HG02885 (cell line): ENCODE data around the gene RIC8B.

Experiments used
- ATAC-seq: cut with Tn5 transposase; IDR thresholded peaks from one replicate; pipeline ENCODE4 v1.9.1; 2021; ENCODE audit warnings: mild to moderate bottlenecking; ENCODE audit not compliant: unreplicated experiment, poor library complexity

RIC8B gene

DNA sequence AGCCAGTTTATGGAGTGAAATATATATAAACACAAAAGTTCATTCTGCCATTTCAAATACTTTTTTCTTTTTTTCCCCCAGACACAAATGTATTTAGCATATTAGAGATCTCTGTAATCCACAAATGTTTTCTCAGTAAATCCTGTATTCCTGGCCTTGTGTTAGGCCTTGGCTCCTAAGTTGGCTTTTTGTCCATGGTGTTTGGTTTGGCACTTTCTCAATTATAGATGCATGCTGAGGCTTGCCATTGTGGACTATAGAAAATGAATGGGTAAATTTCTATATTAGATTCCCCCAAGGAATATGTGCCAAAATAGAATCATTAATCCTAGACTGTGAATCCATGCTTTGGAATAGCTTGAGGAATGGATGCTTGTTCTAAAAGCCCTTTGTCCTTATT is 17.0 kb downstream of the RIC8B start:
- no peak for ATAC-seq

DNA sequence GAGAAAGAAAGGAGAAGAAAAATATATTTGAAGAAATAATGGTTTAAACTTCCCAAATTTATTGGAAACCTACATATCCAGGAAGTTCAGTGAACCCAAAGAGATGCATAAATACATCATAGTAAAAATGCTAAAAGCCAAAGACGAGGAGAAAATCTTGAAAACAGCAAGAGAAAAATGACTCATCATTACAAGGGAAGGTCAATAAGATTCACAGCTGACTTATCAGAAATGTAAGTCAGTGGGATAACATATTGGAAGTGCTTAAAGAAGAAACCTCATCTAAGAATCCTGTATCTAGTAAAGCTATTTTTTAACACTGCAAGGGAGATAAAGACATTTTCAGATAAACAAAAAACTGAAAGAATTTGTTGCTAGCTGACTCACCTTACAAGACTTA is 19.9 kb downstream of the RIC8B start:
- no peak for ATAC-seq

DNA sequence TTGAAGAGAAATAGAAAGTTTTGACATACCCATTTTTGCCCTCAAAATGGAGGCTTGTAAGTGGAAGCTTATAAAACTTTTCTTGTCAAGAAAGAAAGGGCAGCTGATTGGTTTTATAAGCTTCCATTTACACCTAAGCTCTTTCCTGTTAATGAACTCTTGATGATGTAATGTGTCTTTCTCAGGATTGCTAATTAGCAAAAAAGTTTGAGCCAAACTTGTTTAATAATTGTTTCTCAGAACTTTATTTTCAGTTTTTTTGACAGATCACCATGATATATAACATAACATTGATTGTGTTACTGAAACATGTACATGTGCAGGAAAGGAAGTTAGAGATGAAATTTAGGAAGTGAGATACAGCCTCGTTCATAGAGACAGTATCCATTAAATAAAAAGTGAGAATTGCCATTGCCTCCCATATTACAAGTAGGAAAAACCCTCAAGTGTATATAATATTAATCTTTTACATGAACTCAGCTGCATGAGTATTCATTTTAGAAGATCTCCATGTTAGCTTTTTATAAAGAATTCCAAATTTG is 26.8 kb downstream of the RIC8B start:
- no peak for ATAC-seq

DNA sequence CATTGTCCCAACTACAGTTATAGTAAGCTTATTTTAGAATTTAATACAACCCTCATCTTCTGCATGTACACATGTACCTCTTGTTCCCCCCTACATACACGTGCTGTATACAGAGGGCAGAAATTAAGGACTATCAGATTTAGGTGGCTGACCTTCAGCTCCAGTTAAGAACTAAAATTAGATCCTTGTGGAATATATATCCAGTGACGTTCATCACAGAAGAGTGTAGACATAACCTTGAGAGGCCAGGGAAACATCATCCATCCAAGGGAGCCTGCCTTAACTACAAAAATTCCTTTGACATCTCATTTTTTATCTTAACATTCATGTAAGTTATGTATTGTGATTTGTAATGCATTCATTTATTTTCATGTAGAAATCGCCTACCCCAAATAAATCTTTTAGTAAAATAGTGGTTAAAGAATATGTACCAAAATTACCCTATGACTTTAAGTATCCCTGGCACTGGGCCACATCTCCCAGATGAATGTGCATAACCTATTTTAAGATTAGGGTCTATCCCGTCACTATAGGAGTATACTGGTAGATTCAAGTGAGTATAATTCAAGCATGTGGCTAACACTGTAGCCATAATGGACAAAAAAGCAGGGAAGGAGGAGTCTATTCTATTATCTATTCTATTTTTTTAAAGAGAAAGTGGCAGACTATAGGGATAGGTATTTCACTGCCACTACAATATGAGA is 27.5 kb downstream of the RIC8B start:
- ATAC-seq, result no peak

DNA sequence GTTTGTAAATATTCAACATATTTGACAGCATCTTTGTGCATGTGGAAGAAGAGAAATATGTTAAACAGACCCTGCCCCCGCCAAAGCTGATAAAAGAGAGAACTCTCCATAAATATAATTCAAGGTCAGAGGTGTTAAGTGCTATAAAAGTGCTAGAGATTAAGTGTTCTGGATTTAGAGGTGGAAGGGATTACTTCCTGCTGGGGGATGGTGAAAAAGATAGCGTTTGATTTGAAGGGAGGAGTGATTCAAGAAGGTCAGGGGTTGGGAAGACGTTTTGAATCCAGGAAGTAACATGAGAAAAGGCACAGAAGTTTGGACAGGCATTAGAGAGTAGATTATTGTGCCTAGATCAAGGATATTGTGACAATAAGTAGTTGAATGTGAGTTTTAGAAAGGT is 30.2 kb downstream of the RIC8B start:
- ATAC-seq, result no peak

DNA sequence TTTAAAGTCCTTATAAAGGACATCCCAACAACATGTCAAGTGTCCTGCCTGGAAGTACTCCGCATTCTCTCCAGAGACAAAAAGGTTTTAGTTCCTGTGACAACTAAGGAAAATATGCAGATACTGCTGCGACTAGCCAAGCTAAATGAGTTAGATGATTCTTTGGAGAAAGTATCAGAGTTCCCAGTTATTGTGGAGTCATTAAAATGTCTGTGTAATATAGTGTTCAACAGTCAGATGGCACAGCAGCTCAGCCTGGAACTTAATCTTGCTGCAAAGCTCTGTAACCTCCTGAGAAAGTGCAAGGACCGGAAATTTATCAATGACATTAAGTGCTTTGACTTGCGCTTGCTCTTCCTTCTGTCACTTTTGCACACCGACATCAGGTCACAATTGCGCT is 40.2 kb downstream of the RIC8B start:
- no peak for ATAC-seq

DNA sequence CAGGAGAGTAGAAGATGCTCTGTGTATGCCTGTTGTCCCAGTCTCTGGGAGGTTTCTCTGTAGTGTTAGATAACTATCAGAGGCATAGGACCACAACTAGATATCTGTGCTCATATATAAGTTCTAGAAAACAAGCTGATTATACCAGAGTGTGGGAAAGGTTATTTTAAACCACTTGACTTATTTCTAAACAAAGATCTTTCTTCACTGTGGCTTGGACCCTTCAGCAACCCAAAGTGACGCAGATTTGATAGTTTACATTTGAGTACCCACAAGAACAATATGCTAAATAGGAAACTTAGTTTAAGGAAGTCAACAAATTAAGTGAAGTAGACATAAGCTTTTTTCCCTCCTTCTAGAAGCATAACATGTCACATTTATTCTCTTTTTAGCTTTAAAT is 41.3 kb downstream of the RIC8B start:
- ATAC-seq, result no peak

DNA sequence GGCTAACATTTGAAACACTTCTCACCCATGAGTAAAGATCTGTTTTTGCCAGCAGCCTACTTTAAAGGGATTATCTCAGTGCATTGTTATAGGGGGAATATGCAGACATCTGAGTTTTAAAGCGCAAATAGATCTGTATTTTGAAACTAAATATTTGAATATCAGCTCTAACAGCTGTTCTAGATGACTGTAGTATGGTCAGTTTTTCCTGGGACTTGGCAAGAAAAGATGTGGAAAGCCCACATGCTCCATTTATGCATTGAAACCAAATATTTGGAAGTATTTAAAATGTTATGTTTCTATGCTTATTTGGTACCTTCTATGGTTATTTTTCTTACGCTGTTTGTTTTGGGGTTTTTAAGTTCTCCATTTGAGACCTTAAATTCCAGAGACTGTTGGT is 41.7 kb downstream of the RIC8B start:
- no peak for ATAC-seq

DNA sequence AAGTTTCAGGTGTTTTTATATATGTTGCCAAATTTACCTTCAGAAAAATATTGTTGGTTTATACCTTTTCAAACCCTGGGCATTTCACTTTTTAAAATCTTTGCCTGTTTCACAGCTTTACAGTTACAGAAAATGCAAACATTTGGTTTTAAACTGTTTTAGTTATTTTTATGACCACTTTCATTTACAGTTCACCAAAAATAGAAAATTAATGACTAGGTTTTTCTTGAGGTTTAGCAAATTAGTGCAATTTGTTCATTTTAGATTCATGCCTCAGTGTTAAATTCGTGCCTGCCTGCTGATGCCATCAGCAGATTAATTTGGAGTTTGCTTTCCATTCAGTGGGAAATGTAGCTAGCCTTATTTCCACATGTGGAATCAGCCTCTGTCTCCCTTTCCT is 45.5 kb downstream of the RIC8B start:
- ATAC-seq, result no peak

DNA sequence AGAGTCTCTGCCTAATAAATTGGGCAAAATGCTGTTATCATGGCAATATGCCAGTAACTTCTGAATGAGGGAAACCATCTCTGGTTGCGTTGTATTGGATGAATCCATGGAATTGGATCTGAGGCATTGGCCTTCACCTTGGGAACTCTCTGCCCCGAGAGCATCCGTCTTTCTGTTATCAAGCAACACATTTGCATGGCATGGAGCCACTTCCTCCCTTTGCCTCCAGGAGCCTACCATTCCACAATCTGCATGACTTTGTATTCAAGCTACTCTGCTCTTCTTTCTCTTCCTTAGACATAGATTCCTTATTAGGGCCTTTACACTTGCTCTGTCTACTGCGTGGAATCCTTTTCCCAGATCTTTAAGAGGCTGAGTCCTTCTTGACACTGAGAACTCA is 57.2 kb downstream of the RIC8B start:
- no peak for ATAC-seq

DNA sequence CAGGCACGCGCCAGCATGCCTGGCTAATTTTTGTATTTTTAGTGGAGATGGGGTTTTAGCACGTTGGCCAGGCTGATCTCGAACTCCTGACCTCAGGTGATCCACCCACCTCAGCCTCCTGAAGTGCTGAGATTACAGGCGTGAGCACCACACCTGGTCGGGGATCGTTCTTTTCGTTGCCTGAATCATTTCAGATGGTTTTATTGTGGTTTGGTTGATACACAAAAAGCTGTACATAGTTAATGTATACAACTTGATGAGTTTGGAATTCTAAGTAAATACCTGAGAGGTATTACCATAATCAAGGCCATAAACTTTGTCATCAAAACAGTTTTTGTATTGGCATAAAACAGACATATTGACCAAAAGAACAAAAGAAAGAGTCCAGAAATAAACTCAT is 63.3 kb downstream of the RIC8B start:
- ATAC-seq, result no peak

DNA sequence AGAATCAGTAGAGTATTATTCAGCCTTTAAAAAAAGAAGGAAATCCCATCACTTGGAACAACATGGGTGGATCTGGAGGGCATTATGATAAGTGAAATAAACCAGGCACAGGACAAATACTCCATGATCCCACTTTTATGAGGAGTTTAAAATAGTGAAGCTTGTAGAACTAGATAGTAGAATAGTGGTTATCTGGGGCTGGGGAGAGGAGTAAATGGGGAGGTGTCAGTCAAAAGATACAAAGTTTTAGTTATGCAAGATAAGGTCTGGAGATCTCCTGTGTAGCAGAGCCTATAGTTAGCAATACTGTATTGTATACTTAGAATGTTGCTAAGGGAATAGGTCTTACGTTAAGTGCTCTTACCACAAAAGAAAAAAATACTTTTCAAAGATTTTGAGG is 64.9 kb downstream of the RIC8B start:
- no peak for ATAC-seq

DNA sequence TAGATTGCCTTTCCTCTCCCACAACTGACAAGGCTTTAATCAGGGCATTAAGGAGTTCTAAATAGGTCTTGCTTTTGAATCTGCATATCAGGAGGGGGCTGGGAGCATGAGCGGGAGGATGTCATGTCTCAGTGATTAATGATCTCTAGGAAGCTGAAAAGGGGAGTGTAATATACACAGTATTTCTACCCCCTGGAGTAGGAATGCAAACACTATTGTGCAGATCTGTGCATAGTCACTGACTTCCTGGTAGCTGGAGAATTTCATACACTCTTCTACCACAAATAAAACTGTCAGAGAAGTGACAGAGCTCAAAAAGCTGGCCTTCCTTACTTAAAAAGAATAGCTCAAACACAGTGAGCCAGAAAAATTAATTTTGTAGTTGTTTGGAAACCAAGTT is 65.8 kb downstream of the RIC8B start:
- no peak for ATAC-seq

DNA sequence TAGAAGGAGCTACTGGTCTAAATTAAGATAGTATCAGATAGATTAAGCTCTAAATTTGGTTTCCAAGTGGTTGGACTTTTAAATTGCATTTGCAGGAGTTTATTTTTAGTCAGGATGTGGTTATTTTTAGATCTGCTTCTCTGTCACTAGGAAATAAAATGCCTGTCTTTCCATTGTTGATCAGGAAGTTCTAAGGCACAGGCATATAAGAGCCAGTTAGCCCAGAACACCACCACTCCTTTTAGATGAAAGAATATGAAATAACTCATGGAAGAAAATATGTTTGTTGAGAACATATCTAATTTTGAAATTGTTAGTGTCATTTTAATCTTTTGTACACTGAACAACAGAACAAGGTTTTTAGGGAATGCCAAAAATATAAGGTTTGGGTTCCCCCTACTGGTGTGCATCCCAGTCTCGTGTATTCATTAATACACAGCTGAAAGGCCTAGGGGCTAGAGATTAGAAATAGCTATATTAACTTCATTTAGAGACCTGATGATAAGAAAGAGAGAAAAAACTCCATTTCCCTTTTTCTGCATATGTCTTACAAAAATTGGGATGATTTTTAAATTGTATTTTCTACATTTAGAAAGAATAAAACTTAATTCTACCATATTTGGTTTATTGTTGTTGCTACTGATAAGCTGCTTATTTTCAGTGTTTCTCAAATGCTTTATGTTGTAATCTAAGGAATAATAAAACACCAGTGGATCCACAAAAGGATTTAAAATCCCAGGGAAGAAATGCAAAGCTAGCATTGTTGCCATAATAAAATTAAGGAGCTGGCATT is 67.2 kb downstream of the RIC8B start:
- ATAC-seq, result peak; percentile 42

DNA sequence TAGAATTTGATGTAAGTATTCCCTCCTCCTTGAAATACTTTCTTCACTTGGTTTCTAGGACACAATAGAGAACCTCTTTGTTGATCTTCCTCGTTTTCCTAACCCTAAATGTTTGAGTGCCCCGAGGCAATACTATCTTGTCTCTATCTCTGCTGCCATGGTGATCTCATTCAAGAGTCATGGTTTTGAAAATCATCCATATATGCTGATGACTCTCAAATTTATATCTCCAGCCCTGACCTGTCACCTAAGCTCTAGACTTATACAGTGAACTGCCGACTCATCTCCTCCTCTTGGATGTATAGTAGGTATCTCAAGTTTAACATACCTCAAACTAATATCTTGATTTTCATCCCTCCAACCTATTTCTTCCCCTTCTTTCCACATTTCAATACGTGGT is 71.4 kb downstream of the RIC8B start:
- no peak for ATAC-seq

DNA sequence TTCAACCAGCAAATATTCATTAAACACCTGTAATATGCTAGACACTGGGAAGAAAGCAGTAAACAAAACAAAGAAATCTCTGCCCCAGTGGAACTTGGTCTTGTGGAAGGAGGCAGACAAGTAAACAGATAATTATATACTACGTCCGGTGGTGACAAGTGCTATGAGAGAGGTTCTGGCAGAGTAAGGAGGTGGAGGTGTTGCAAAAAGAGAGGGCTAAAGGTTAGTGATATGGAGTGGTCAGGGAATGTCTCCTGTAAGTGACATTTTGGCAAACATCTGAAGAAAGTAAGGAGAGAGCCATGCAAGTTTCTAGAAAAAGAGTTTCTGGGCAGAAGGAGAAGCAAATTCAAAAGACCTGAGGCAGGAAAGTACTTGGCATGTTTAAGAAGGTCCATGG is 73.4 kb downstream of the RIC8B start:
- no peak for ATAC-seq

DNA sequence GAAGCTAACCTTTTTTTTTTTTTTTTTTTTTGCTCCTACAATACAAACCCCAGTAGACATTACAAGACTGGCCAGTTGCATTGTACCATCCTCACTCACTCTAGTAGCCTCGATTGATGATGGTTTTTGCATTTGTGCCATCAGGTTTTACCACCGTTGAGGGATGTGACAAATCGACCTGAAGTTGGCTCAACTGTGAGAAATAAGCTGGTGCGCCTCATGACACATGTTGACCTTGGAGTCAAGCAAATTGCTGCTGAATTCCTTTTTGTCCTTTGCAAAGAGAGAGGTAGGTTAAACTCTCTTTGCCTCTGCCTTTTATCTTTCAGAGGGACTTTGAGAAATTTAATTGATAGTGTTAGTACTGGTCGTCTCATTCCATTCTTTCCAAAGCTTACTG is 76.8 kb downstream of the RIC8B start:
- ATAC-seq, result no peak

DNA sequence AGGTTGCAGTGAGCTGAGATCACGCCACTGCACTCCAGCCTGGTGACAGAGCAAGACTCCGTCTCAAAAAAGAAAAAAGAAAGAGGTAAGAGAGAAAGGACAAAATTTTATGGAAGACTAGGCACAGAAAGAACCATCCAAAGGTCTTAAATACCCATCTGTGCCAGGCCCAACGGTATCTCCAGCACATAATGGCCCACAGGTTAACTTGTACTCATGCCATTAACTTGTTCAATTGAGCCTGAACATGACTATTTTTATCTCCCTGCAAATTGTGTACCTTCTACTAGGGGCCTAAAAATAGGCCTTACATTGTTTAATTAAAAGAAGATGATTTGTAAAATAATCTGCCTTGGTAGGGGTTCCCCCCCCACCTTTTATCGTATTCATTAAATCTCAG is 80.2 kb downstream of the RIC8B start:
- ATAC-seq, result no peak

DNA sequence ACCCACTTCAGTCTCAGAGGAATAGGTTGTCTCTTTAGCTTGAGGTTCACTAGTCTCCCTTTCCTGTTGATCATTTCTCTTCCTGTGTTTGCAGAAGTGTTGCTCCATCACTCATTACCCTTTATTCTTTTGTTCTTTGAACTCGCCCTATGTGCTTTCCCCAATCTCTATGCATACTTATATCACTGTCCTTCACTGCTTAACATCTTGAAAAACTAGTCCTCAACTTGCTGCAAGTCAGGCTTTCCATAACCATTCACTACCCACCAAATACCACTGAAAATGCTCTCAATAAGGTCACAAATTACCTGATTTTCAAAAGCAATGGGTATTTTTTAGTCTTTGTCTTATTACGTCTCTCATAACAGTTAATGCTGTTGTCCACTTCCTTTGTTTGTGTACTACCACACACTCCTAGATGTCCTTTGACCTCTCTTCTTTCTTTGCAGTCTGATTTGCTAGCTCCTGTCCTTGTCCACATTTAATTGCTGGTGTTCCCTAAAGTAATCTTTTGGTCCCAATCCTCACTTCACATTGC is 80.8 kb downstream of the RIC8B start:
- no peak for ATAC-seq

DNA sequence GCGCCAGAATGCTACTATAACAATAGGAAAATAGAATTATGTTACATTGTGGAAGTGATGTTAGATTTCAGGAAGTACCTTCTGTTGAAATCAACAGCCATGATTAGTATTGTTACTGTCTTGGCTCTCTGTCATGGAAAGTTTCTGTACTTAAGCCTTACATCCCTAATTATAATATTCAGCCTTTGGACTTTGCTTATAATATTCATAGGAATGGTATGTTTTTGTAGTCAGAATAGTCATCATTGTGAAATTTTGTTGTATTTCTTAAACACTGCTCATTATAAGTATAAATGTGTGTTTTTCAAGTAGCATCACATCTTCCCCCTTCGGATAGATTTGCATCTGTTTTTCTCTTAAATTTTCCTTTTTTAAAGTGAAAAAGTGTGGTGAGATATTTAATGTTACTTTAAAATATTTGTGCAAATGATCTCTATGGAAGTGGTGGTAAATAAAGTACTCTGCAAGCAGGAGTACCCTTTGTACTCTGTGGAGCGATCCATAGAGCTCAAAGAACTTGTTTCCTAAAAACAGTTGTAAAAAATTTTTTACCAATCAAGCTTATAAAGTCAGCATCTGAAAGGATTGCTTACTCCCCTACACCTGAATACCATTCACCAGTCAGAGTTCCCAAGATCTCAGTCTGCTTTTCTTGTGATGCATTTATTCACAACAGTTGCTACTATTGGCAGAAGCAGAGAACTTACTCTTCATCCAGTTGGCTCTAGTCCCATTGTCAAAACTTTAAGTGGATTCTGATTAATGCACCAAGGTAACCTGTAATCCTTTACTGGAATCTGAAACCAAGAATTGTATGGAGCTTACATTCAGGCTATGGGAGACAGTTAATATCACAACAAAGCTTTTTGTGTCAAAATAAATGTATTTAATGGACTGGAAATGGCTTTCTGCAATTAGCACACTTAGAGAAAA is 87.8 kb downstream of the RIC8B start:
- no peak for ATAC-seq

DNA sequence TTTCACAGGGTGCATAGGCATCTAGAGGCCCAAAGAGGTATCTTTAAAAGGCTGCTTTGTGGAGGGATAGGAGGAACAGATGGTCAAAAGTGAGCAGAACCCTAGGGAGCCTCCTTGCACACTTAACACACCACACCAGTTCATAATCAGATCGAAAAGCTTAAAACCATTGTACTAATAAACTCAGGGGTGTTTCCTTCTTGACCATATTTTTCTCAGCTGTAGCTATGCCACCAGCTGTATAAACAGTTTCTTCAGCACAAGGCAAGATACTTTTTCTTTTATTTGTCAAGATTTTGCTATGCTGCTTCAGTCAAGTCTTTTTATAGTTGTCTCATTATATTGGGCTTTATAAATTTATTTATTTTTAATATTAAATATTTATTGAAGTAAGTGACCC is 88.7 kb downstream of the RIC8B start:
- no peak for ATAC-seq
